Neural crest cell (in vitro differentiated cells): Measurements from ENCODE around the gene PLBD2. TPM values are rescaled to one million over a fixed set of nuclear protein-coding genes. Genes with fewer than 3 reads are reported as not detected.

Source experiments
- DNase-seq: peaks from one replicate; pipeline ENCODE4 v3.0.0; 2021; ENCODE audit warnings: low read depth, mixed read lengths, low spot score
- H3K27ac Mint-ChIP-seq: one replicate; pipeline ENCODE4 v1.8.0; 2021; ENCODE audit warnings: mild to moderate bottlenecking, mixed read lengths; ENCODE audit not compliant: unreplicated experiment
- H3K27me3 Mint-ChIP-seq: 2 replicates; pipeline ENCODE4 v1.8.0; 2021; ENCODE audit warnings: low read depth, mild to moderate bottlenecking, mixed read lengths
- H3K36me3 Mint-ChIP-seq: 2 replicates; pipeline ENCODE4 v1.8.0; 2021; ENCODE audit warnings: low read depth, mild to moderate bottlenecking, mixed read lengths
- H3K4me1 Mint-ChIP-seq: 2 replicates; pipeline ENCODE4 v1.8.0; 2021; ENCODE audit warnings: mixed read lengths
- H3K4me3 Mint-ChIP-seq: one replicate; pipeline ENCODE4 v1.8.0; 2021; ENCODE audit warnings: mild to moderate bottlenecking, mixed read lengths
- H3K9me3 Mint-ChIP-seq: 2 replicates; pipeline ENCODE4 v1.8.0; 2021; ENCODE audit warnings: mixed read lengths
- CTCF ChIP-seq: fragments of 200-600 bp; sonication (generic); conservative IDR thresholded peaks from 2 replicates; pipeline ENCODE4 v1.5.0; 2021; ENCODE audit warnings: antibody characterized with exemption, mild to moderate bottlenecking
- total RNA-seq: library from RNA; stranded (reverse); gene quantifications from 2 replicates; pipeline ENCODE4 v1.2.1, GENCODE V29; 2021

The PLBD2 gene
- total RNA-seq, 1 donor from 2014 or later, result 36.6 TPM

GRCh38 chr12:113439301-113439597 lies 80.9 kb downstream of the PLBD2 start:
- H3K36me3 Mint-ChIP-seq, result no peaks in the 10 kb centered on the region
- no peak for TF ChIP-seq CTCF
- H3K4me1 Mint-ChIP-seq, result no peaks in the 10 kb centered on the region
- H3K27ac Mint-ChIP-seq, result no peak overlapping the region
- H3K27me3 Mint-ChIP-seq, result peaks cover 25% of the 10 kb centered on the region
- no peak overlapping the region for H3K4me3 Mint-ChIP-seq
- no peaks in the 10 kb centered on the region for H3K9me3 Mint-ChIP-seq
- no peak for DNase-seq

GRCh38 chr12:113439606-113440030 lies 81.2 kb downstream of the PLBD2 start:
- Mint-ChIP-seq H3K27ac (no peak overlapping the region), H3K36me3 (no peaks in the 10 kb centered on the region), H3K4me3 (no peak overlapping the region), H3K9me3 (no peaks in the 10 kb centered on the region), H3K4me1 (no peaks in the 10 kb centered on the region), H3K27me3 (peaks cover 28% of the 10 kb centered on the region)
- TF ChIP-seq CTCF, result peak; percentile 80
- DNase-seq, result peak; percentile 73

GRCh38 chr12:113440336-113440735 lies 81.9 kb downstream of the PLBD2 start:
- TF ChIP-seq CTCF, result no peak

More at GRCh38 chr12:113440336-113440735, 81.9 kb downstream of the PLBD2 start:
- H3K27ac Mint-ChIP-seq, result no peak overlapping the region
- no peaks in the 10 kb centered on the region for H3K4me1 Mint-ChIP-seq
- no peak overlapping the region for H3K4me3 Mint-ChIP-seq
- H3K9me3 Mint-ChIP-seq, result no peaks in the 10 kb centered on the region
- H3K36me3 Mint-ChIP-seq, result no peaks in the 10 kb centered on the region
- H3K27me3 Mint-ChIP-seq, result peaks cover 35% of the 10 kb centered on the region
- DNase-seq, result no peak

Other genes starting within 250 kb of the PLBD2 start
- gene RASAL1, start 222.8 kb upstream of the PLBD2 start, total RNA-seq, result not detected in 2 replicates
- gene CFAP73, start 208.9 kb upstream of the PLBD2 start, total RNA-seq, result not detected in 2 replicates
- gene DDX54, start 173.1 kb upstream of the PLBD2 start, total RNA-seq, result 68.5 and 69.7 TPM in 2 replicates
- 20.0 and 20.1 TPM in 2 replicates for gene RITA1, start 172.9 kb upstream of the PLBD2 start, total RNA-seq
- gene TPCN1, start 137.1 kb upstream of the PLBD2 start, total RNA-seq, result 18.3 and 18.9 TPM in 2 replicates
- gene SLC8B1, start 23.5 kb upstream of the PLBD2 start, total RNA-seq, result 7.1 and 7.3 TPM in 2 replicates
- gene SDS, start 45.3 kb downstream of the PLBD2 start, total RNA-seq, result not detected in 2 replicates
- gene SDSL, start 63.8 kb downstream of the PLBD2 start, total RNA-seq, result 1.5 and 3.3 TPM in 2 replicates
- gene LHX5, start 113.3 kb downstream of the PLBD2 start, total RNA-seq, result 1.5 and 1.8 TPM in 2 replicates